Panc1 (cell line): ENCODE measurements around the gene TBC1D22A. TPM values are rescaled to one million over a fixed set of nuclear protein-coding genes. Genes with fewer than 3 reads are reported as not detected.

Experiments
- ATAC-seq: fragments of 200-7000 bp; cut with Tn5 transposase; 2 replicates; pipeline ENCODE4 v1.9.1; 2020; ENCODE audit warnings: mild to moderate bottlenecking, moderate library complexity
- BruUV-seq: library from RNA; stranded (reverse); fragments of 400-500 nt; replicated peaks from 2 replicates; lab custom pipeline; 2021; lab: Mats Ljungman, UMichigan
- CTCF ChIA-PET: fragments of 300-600 bp; sonication (Branson Sonifier 250); formaldehyde crosslinking; loops from one replicate; lab custom pipeline; 2022; ENCODE audit warnings: antibody characterized with exemption; lab: Charles Lee
- POLR2A ChIA-PET: fragments of 300-600 bp; sonication (Branson Sonifier 250); formaldehyde crosslinking; loops from one replicate; lab custom pipeline; 2022; ENCODE audit warnings: antibody characterized with exemption; lab: Charles Lee
- DNase-seq: peaks from one replicate; pipeline ENCODE4 v3.0.0-alpha.2; 2010; ENCODE audit warnings: low read depth, low spot score
- H3K27ac ChIP-seq: 2 replicates; pipeline ENCODE4 v1.5.1; 2011; ENCODE audit warnings: mild to moderate bottlenecking, low read length, inconsistent platforms
- H3K27me3 ChIP-seq: fragments of 200-500 bp; sonication (Bioruptor generic); 2 replicates; pipeline ENCODE4 v1.6.0; 2014; ENCODE audit warnings: low read length, inconsistent platforms; ENCODE audit not compliant: control insufficient read depth, insufficient read depth
- H3K36me3 ChIP-seq: fragments of 200-500 bp; sonication (Bioruptor generic); 2 replicates; pipeline ENCODE4 v1.5.1; 2014; ENCODE audit warnings: inconsistent platforms, mild to moderate bottlenecking, low read length, moderate library complexity; ENCODE audit not compliant: control insufficient read depth, insufficient read depth
- H3K4me1 ChIP-seq: 2 replicates; pipeline ENCODE4 v1.5.1; 2011; ENCODE audit warnings: inconsistent platforms, mild to moderate bottlenecking, low read length, moderate library complexity; ENCODE audit not compliant: control insufficient read depth, insufficient read depth
- H3K4me3 ChIP-seq, 2 experiments: 2 replicates each; pipeline ENCODE4 v1.5.1; 2011 to 2012; ENCODE audit warnings: low read depth in 2 of 2, low read length in 2 of 2, mild to moderate bottlenecking in 2 of 2, inconsistent platforms in 1 of 2, moderate library complexity in 1 of 2
- H3K9me3 ChIP-seq: fragments of 200-500 bp; sonication (Bioruptor generic); 2 replicates; pipeline ENCODE4 v1.5.1; 2014; ENCODE audit warnings: low read depth, mild to moderate bottlenecking, inconsistent platforms, low read length, moderate library complexity; ENCODE audit not compliant: control insufficient read depth, insufficient read depth
- POLR2AphosphoS5 ChIP-seq: IDR thresholded peaks from 2 replicates; pipeline ENCODE4 v1.6.1; 2012; ENCODE audit warnings: mild to moderate bottlenecking, low read depth, low read length, moderate library complexity
- SIN3A ChIP-seq: IDR thresholded peaks from 2 replicates; pipeline ENCODE4 v1.6.1; 2012; ENCODE audit warnings: low read depth, mild to moderate bottlenecking, low read length, moderate library complexity, borderline replicate concordance; ENCODE audit not compliant: insufficient read depth
- TCF7L2 ChIP-seq: IDR thresholded peaks from 2 replicates; pipeline ENCODE4 v1.6.1; 2011; ENCODE audit warnings: mild to moderate bottlenecking, low read depth, low read length, inconsistent platforms
- in situ Hi-C: cut with HindIII; loops from 2 replicates; pipeline ENCODE4 v1.10.0; 2016; ENCODE audit warnings: low sequenced_read_pairs, low pct_unique_long_range_greater_than_20kb
- intact Hi-C: fragments of 100-400 bp; cut with micrococcal nuclease; formaldehyde crosslinking; loops from one replicate; pipeline ENCODE4 v1.10.0; 2022; ENCODE audit not compliant: unreplicated experiment
- total RNA-seq: library from RNA; stranded (reverse); gene quantifications from one replicate; pipeline ENCODE4 v1.2.1, GENCODE V29; 2021; ENCODE audit not compliant: unreplicated experiment
- TF ChIP-seq, protein P1 (sequence below): fragments of 450-650 bp; IDR thresholded peaks from 2 replicates; pipeline ENCODE4 v1.5.1; 2017; ENCODE audit warnings: mild to moderate bottlenecking
- TF ChIP-seq, protein P2 (sequence below), 2 experiments: IDR thresholded peaks; 2 replicates each; pipeline ENCODE4 v1.6.1; 2011 to 2012; ENCODE audit warnings: low read depth in 2 of 2, control low read depth in 1 of 2, low read length in 1 of 2, mild to moderate bottlenecking in 1 of 2, moderate library complexity in 1 of 2; ENCODE audit not compliant: insufficient read depth in 1 of 2

Gene TBC1D22A
- total RNA-seq, 1 experiment from 2014 or later = 28.7 TPM

DNA sequence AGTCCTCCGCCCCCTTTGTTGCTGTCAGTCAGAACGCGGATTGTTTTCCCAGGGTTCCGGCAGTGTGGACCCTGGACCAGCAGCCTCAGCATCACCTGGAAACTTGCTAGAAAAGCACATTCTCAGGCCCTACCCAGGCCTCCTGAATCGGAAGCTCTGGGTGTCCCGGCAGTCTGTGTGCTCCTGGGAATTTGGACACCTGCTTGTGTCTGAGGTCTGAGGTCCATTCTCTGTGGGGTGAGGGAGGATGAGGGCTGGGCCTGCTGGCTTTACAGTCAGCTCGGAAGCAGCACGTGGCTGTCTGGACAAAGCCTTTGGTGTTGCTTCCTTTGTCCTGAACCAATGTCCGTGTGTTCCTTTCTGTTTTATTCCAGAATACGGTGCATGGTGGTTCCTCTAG, 299.7 kb downstream of the TBC1D22A start:
- intact Hi-C loops (no loop called here), in situ Hi-C loops (no loop called here)
- Histone ChIP-seq H3K4me1 (no peaks in the 10 kb centered on the region), H3K4me3 (no peak overlapping the region), H3K27ac (no peak overlapping the region), H3K27me3 (no peaks in the 10 kb centered on the region), H3K36me3 (no peaks in the 10 kb centered on the region), H3K9me3 (no peaks in the 10 kb centered on the region)
- ATAC-seq (no peak), DNase-seq (no peak)
- POLR2A ChIA-PET = no interaction called here
- CTCF ChIA-PET = no interaction called here
- no TSS peak for BruUV-seq
- TF ChIP-seq, protein P1, sequence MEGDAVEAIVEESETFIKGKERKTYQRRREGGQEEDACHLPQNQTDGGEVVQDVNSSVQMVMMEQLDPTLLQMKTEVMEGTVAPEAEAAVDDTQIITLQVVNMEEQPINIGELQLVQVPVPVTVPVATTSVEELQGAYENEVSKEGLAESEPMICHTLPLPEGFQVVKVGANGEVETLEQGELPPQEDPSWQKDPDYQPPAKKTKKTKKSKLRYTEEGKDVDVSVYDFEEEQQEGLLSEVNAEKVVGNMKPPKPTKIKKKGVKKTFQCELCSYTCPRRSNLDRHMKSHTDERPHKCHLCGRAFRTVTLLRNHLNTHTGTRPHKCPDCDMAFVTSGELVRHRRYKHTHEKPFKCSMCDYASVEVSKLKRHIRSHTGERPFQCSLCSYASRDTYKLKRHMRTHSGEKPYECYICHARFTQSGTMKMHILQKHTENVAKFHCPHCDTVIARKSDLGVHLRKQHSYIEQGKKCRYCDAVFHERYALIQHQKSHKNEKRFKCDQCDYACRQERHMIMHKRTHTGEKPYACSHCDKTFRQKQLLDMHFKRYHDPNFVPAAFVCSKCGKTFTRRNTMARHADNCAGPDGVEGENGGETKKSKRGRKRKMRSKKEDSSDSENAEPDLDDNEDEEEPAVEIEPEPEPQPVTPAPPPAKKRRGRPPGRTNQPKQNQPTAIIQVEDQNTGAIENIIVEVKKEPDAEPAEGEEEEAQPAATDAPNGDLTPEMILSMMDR = no peak
- no peak for TF ChIP-seq SIN3A
- TF ChIP-seq, protein P2, sequence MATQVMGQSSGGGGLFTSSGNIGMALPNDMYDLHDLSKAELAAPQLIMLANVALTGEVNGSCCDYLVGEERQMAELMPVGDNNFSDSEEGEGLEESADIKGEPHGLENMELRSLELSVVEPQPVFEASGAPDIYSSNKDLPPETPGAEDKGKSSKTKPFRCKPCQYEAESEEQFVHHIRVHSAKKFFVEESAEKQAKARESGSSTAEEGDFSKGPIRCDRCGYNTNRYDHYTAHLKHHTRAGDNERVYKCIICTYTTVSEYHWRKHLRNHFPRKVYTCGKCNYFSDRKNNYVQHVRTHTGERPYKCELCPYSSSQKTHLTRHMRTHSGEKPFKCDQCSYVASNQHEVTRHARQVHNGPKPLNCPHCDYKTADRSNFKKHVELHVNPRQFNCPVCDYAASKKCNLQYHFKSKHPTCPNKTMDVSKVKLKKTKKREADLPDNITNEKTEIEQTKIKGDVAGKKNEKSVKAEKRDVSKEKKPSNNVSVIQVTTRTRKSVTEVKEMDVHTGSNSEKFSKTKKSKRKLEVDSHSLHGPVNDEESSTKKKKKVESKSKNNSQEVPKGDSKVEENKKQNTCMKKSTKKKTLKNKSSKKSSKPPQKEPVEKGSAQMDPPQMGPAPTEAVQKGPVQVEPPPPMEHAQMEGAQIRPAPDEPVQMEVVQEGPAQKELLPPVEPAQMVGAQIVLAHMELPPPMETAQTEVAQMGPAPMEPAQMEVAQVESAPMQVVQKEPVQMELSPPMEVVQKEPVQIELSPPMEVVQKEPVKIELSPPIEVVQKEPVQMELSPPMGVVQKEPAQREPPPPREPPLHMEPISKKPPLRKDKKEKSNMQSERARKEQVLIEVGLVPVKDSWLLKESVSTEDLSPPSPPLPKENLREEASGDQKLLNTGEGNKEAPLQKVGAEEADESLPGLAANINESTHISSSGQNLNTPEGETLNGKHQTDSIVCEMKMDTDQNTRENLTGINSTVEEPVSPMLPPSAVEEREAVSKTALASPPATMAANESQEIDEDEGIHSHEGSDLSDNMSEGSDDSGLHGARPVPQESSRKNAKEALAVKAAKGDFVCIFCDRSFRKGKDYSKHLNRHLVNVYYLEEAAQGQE (IDR thresholded peaks at IDR 0.05; ENCODE audit: insufficient read depth in 1 of 2, low read depth in 2 of 2, low read length in 1 of 2) = no peak
- TF ChIP-seq POLR2AphosphoS5 = no peak
- TF ChIP-seq TCF7L2 = no peak

DNA sequence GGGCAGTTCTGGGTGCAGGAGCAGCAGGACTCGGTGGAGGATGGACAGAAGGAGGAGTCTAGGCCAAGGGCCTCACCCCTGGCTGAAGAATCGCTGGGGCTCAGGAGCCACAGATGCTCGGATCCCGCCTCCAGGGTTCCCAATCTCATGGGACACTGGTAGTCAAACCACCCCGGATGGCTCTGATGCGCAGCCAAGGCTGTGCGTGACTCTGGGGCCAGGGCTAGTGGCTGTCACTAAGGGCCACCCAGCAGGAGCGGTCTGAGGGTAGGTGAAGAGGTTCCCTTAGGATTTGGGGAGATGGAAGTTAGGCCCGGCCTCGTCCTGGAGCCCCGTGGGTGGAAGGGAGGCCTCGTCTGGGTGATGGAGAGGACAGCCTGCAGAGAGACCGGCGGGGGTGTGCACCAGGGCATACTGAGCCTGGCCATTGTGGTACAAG, 300.6 kb downstream of the TBC1D22A start:
- H3K4me1 ChIP-seq = no peaks in the 10 kb centered on the region
- no TSS peak for BruUV-seq
- no peaks in the 10 kb centered on the region for H3K9me3 ChIP-seq
- ATAC-seq (no peak), DNase-seq (no peak)
- no peaks in the 10 kb centered on the region for H3K36me3 ChIP-seq
- CTCF ChIA-PET = no interaction called here
- no peaks in the 10 kb centered on the region for H3K27me3 ChIP-seq
- TF ChIP-seq, protein P1 = no peak
- no peak for TF ChIP-seq POLR2AphosphoS5
- TF ChIP-seq, protein P2 (IDR thresholded peaks at IDR 0.05; ENCODE audit: insufficient read depth in 1 of 2, low read depth in 2 of 2, low read length in 1 of 2) = no peak
- TF ChIP-seq TCF7L2 = no peak
- no peak for TF ChIP-seq SIN3A
- intact Hi-C loops (no loop called here), in situ Hi-C loops (no loop called here)
- POLR2A ChIA-PET = no interaction called here
- H3K27ac ChIP-seq = no peak overlapping the region
- no peak overlapping the region for H3K4me3 ChIP-seq
